GM23248 (cell line): Measurements from ENCODE around the gene ADAM19. TPM values are rescaled to one million over a fixed set of nuclear protein-coding genes. Genes with fewer than 3 reads are reported as not detected.

ENCODE experiments used
- DNase-seq: peaks from one replicate; pipeline ENCODE4 v3.0.0-alpha.2; 2015
- H2AFZ ChIP-seq: fragments of 200-600 bp; sonication (generic); 2 replicates; pipeline ENCODE4 v1.6.1; 2016; ENCODE audit warnings: antibody characterized with exemption
- H3F3A ChIP-seq: fragments of 200-600 bp; sonication (generic); 2 replicates; pipeline ENCODE4 v1.6.1; 2016; ENCODE audit warnings: mild to moderate bottlenecking, antibody characterized with exemption, mixed run types; ENCODE audit not compliant: insufficient read depth
- H3K27ac ChIP-seq: fragments of 200-600 bp; sonication (generic); 2 replicates; pipeline ENCODE4 v1.5.1; 2016; ENCODE audit warnings: mild to moderate bottlenecking
- H3K27me3 ChIP-seq: fragments of 200-600 bp; sonication (generic); replicated peaks from 2 replicates; pipeline ENCODE4 v1.6.1; 2016; ENCODE audit warnings: mild to moderate bottlenecking; ENCODE audit not compliant: insufficient read depth
- H3K36me3 ChIP-seq: fragments of 200-600 bp; sonication (generic); 2 replicates; pipeline ENCODE4 v1.6.1; 2016; ENCODE audit warnings: low read depth, mild to moderate bottlenecking
- H3K4me1 ChIP-seq: fragments of 200-600 bp; sonication (generic); 2 replicates; pipeline ENCODE4 v1.6.1; 2016; ENCODE audit warnings: mild to moderate bottlenecking; ENCODE audit not compliant: insufficient read depth
- H3K4me2 ChIP-seq: fragments of 200-600 bp; sonication (generic); one replicate; pipeline ENCODE4 v1.6.1; 2016; ENCODE audit warnings: mild to moderate bottlenecking; ENCODE audit not compliant: unreplicated experiment
- H3K4me3 ChIP-seq: fragments of 200-600 bp; sonication (generic); 2 replicates; pipeline ENCODE4 v1.5.1; 2016; ENCODE audit warnings: mild to moderate bottlenecking
- H3K79me2 ChIP-seq: fragments of 200-600 bp; sonication (generic); 2 replicates; pipeline ENCODE4 v1.6.1; 2016; ENCODE audit warnings: mild to moderate bottlenecking; ENCODE audit not compliant: insufficient read depth
- H3K9ac ChIP-seq: fragments of 200-600 bp; sonication (generic); 2 replicates; pipeline ENCODE4 v1.6.1; 2016; ENCODE audit warnings: mild to moderate bottlenecking
- H3K9me2 ChIP-seq: fragments of 200-600 bp; sonication (generic); 2 replicates; pipeline ENCODE4 v1.6.1; 2016; ENCODE audit warnings: mixed run types, mild to moderate bottlenecking, moderate library complexity; ENCODE audit not compliant: insufficient read depth
- H3K9me3 ChIP-seq: fragments of 200-600 bp; sonication (generic); one replicate; pipeline ENCODE4 v1.6.1; 2017; ENCODE audit warnings: low read depth
- H4K20me1 ChIP-seq: fragments of 200-600 bp; sonication (generic); 2 replicates; pipeline ENCODE4 v1.6.0; 2016; ENCODE audit not compliant: insufficient read depth
- EZH2 ChIP-seq: fragments of 200-600 bp; sonication (generic); IDR thresholded peaks from 2 replicates; pipeline ENCODE4 v1.6.1; 2018; ENCODE audit warnings: antibody characterized with exemption, mild to moderate bottlenecking; ENCODE audit not compliant: insufficient read depth, poor library complexity, severe bottlenecking
- EZH2phosphoT487 ChIP-seq: fragments of 200-600 bp; sonication (generic); IDR thresholded peaks from 2 replicates; pipeline ENCODE4 v1.6.1; 2018; ENCODE audit warnings: antibody characterized with exemption, moderate library complexity, mild to moderate bottlenecking, low read depth; ENCODE audit not compliant: insufficient read depth
- WGBS, 2 experiments: methylation state at CpG; one replicate each; pipeline ENCODE4 v1.1.6; 2015 to 2017; ENCODE audit warnings: low lambda C conversion rate in 2 of 2, low coverage in 1 of 2; ENCODE audit errors: missing lambda C conversion rate in 2 of 2; 5-methylcytosine and 5-hydroxymethylcytosine counted together
- in situ Hi-C: fragments of 300-500 bp; cut with MboI; formaldehyde crosslinking; loops from 2 replicates; pipeline ENCODE4 v1.15.0; 2020
- polyA plus RNA-seq: library from polyadenylated mRNA; unstranded; fragments of >200 nt; fragmentation: Nextera tagmentation; extraction: Ambion mirVana; gene quantifications from 2 replicates; pipeline ENCODE4 v1.2.1, GENCODE V29; 2016
- total RNA-seq: library from RNA; depleted of rRNA; stranded (reverse); fragments of >200 nt; shearing (Covaris generic); gene quantifications from 2 replicates; pipeline ENCODE4 v1.2.3, GENCODE V29; 2014

ADAM19 gene
- total and polyA plus RNA-seq, 2 experiments from 2014 or later = 18.1 to 20.5 TPM

- peaks cover 44% of the 10 kb centered on the region for H3K4me1 ChIP-seq
- 0 out of 2 replicates have a peak, but pooled peaks cover 3% of the 10 kb centered on the region for H3K79me2 ChIP-seq
- TF ChIP-seq EZH2 (no peak), EZH2phosphoT487 (no peak)
- H4K20me1 ChIP-seq = no peaks in the 10 kb centered on the region
- H3K9me3 ChIP-seq = no peaks in the 10 kb centered on the region
- peak overlapping the region; percentile 70 for H3K4me2 ChIP-seq
- no peaks in the 10 kb centered on the region for H3K27me3 ChIP-seq
- peak overlapping the region; percentile 30; the same call in 1 of the 2 replicates for H3K4me3 ChIP-seq
- H2AFZ ChIP-seq = no peak overlapping the region
- 0 to 2% methylated on average over 3 of the region's 3 CpGs for WGBS, 2 experiments
- in situ Hi-C loops = no loop called here
- H3F3A ChIP-seq = peaks cover 47% of the 10 kb centered on the region
- peak overlapping the region; percentile 77 for H3K9ac ChIP-seq
- peak; percentile 96 for DNase-seq
- no peaks in the 10 kb centered on the region for H3K9me2 ChIP-seq
- H3K36me3 ChIP-seq = no peaks in the 10 kb centered on the region
- peak overlapping the region; percentile 97 for H3K27ac ChIP-seq
These were observed 59.6 kb downstream of the ADAM19 start for GRCh38 chr5:157516006-157516405.

GRCh38 chr5:157514974-157515373 lies 60.6 kb downstream of the ADAM19 start:
- no peaks in the 10 kb centered on the region for H3K36me3 ChIP-seq
- H3K79me2 ChIP-seq = 0 out of 2 replicates have a peak, but pooled peaks cover 3% of the 10 kb centered on the region
- no peak for TF ChIP-seq EZH2
- TF ChIP-seq EZH2phosphoT487 = no peak
- no peak overlapping the region for H3K4me2 ChIP-seq
- WGBS, 2 experiments = 97% methylated on average over 2 of the region's 2 CpGs
- no peaks in the 10 kb centered on the region for H3K27me3 ChIP-seq
- DNase-seq = no peak
- no peak overlapping the region for H3K27ac ChIP-seq
- H3K9me2 ChIP-seq = no peaks in the 10 kb centered on the region
- H4K20me1 ChIP-seq = no peaks in the 10 kb centered on the region
- H3K4me1 ChIP-seq = peaks cover 44% of the 10 kb centered on the region
- H3K4me3 ChIP-seq = no peak overlapping the region
- no peak overlapping the region for H3K9ac ChIP-seq
- H2AFZ ChIP-seq = no peak overlapping the region
- in situ Hi-C loops = no loop called here
- H3F3A ChIP-seq = peaks cover 51% of the 10 kb centered on the region
- H3K9me3 ChIP-seq = no peaks in the 10 kb centered on the region

GRCh38 chr5:157513182-157513581 lies 62.4 kb downstream of the ADAM19 start:
- Histone ChIP-seq H3F3A (peaks cover 51% of the 10 kb centered on the region), H4K20me1 (no peaks in the 10 kb centered on the region), H3K9me2 (no peaks in the 10 kb centered on the region), H3K36me3 (no peaks in the 10 kb centered on the region), H3K4me2 (no peak overlapping the region), H3K27ac (no peak overlapping the region), H3K9me3 (no peaks in the 10 kb centered on the region), H3K4me1 (peaks cover 44% of the 10 kb centered on the region), H2AFZ (no peak overlapping the region), H3K27me3 (no peaks in the 10 kb centered on the region), H3K9ac (no peak overlapping the region), H3K79me2 (no peaks in the 10 kb centered on the region), H3K4me3 (no peak overlapping the region)
- in situ Hi-C loops = no loop called here
- no peak for DNase-seq
- WGBS, 2 experiments = 95 to 97% methylated on average over 8 of the region's 8 CpGs
- no peak for TF ChIP-seq EZH2phosphoT487
- no peak for TF ChIP-seq EZH2

- no peak for TF ChIP-seq EZH2
- no peak for TF ChIP-seq EZH2phosphoT487
- no peaks in the 10 kb centered on the region for H3K79me2 ChIP-seq
- peaks cover 40% of the 10 kb centered on the region for H3F3A ChIP-seq
- peak overlapping the region; percentile 21; the same call in 1 of the 2 replicates for H3K4me3 ChIP-seq
- H3K4me2 ChIP-seq = peak overlapping the region; percentile 44
- H3K9ac ChIP-seq = peak overlapping the region; percentile 53
- no peak overlapping the region for H2AFZ ChIP-seq
- H4K20me1 ChIP-seq = no peaks in the 10 kb centered on the region
- no peaks in the 10 kb centered on the region for H3K9me3 ChIP-seq
- 0 to 1% methylated on average over 9 of the region's 9 CpGs for WGBS, 2 experiments
- H3K27me3 ChIP-seq = no peaks in the 10 kb centered on the region
- H3K9me2 ChIP-seq = no peaks in the 10 kb centered on the region
- peaks cover 37% of the 10 kb centered on the region for H3K4me1 ChIP-seq
- in situ Hi-C loops = no loop called here
- H3K36me3 ChIP-seq = no peaks in the 10 kb centered on the region
- peak overlapping the region; percentile 78 for H3K27ac ChIP-seq
- peak; percentile 99 for DNase-seq
These were observed 63.6 kb downstream of the ADAM19 start for GRCh38 chr5:157511651-157512644.
